Activated T-helper 2 cell treated with anti-CD3 and anti-CD28 coated beads, Interferon-gamma antibody, Interleukin-2, Interleukin-4, amounts not matched to agents 10 μg/mL and 5 μg/mL and 100 μg/mL, durations not matched to agents 14 hours and 24 hours and 36 hours (primary cell): ENCODE measurements around the gene TUBGCP2. TPM values are rescaled to one million over a fixed set of nuclear protein-coding genes. Genes with fewer than 3 reads are reported as not detected.

ENCODE experiments used
- DNase-seq: peaks from one replicate; pipeline ENCODE4 v3.0.0; 2021; ENCODE audit warnings: low spot score
- H3K27ac Mint-ChIP-seq: one replicate; pipeline ENCODE4 v1.8.0; 2021; ENCODE audit warnings: mixed read lengths
- H3K27me3 Mint-ChIP-seq: one replicate; pipeline ENCODE4 v1.8.0; 2021; ENCODE audit warnings: low read depth, mixed read lengths
- H3K36me3 Mint-ChIP-seq: one replicate; pipeline ENCODE4 v1.8.0; 2021; ENCODE audit warnings: low read depth, mixed read lengths
- H3K4me1 Mint-ChIP-seq: one replicate; pipeline ENCODE4 v1.8.0; 2021; ENCODE audit warnings: low read depth, mixed read lengths
- H3K4me3 Mint-ChIP-seq: one replicate; pipeline ENCODE4 v1.8.0; 2021; ENCODE audit warnings: low read depth, mild to moderate bottlenecking, moderate library complexity, mixed read lengths
- H3K9me3 Mint-ChIP-seq: one replicate; pipeline ENCODE4 v1.8.0; 2021; ENCODE audit warnings: mixed read lengths
- intact Hi-C: fragments of 100-400 bp; cut with micrococcal nuclease; formaldehyde crosslinking; loops from one replicate; pipeline ENCODE4 v1.15.1; 2023
- total RNA-seq: library from RNA; stranded (reverse); gene quantifications from 2 replicates; pipeline ENCODE4 v1.2.3, GENCODE V29; 2022

The TUBGCP2 gene
- total RNA-seq, 1 donor from 2014 or later, result 60.4 TPM

GRCh38 chr10:133336577-133337369 lies 28.1 kb upstream of the TUBGCP2 start, which contains the start of gene CALY:
Gene CALY, minus strand, starts transcription at chr10:133336896. Its CDS starts 7,907 bp downstream, at chr10:133328989.
- intact Hi-C loops, result no loop called here
- H3K27ac Mint-ChIP-seq, result no peak within 1 kb of the TSS
- peak; percentile 76 for DNase-seq
- H3K4me3 Mint-ChIP-seq, result peak within 1 kb of the TSS; percentile 49
- no peaks in the 10 kb centered on the region for H3K36me3 Mint-ChIP-seq
- peaks cover 2% of the 10 kb centered on the region for H3K4me1 Mint-ChIP-seq
- peaks cover 25% of the 10 kb centered on the region for H3K27me3 Mint-ChIP-seq
- no peaks in the 10 kb centered on the region for H3K9me3 Mint-ChIP-seq

- H3K27ac Mint-ChIP-seq, result no peak overlapping the region
- H3K4me1 Mint-ChIP-seq, result peaks cover 2% of the 10 kb centered on the region
- H3K27me3 Mint-ChIP-seq, result peaks cover 31% of the 10 kb centered on the region
- no peak overlapping the region for H3K4me3 Mint-ChIP-seq
- H3K9me3 Mint-ChIP-seq, result no peaks in the 10 kb centered on the region
- intact Hi-C loops, result no loop called here
- H3K36me3 Mint-ChIP-seq, result no peaks in the 10 kb centered on the region
- DNase-seq, result no peak
These were observed 27.5 kb upstream of the TUBGCP2 start for GRCh38 chr10:133336118-133336576.

- DNase-seq, result peak; percentile 64
- Mint-ChIP-seq H3K9me3 (no peaks in the 10 kb centered on the region), H3K4me3 (peak overlapping the region; percentile 7), H3K4me1 (peaks cover 2% of the 10 kb centered on the region), H3K27me3 (peaks cover 36% of the 10 kb centered on the region), H3K27ac (no peak overlapping the region), H3K36me3 (no peaks in the 10 kb centered on the region)
- intact Hi-C loops, result no loop called here
These were observed 26.8 kb upstream of the TUBGCP2 start for GRCh38 chr10:133335246-133336117.

- H3K27ac Mint-ChIP-seq, result no peak overlapping the region
- intact Hi-C loops, result no loop called here
- H3K27me3 Mint-ChIP-seq, result peaks cover 40% of the 10 kb centered on the region
- DNase-seq, result no peak
- peak overlapping the region; percentile 76 for H3K4me3 Mint-ChIP-seq
- peaks cover 2% of the 10 kb centered on the region for H3K4me1 Mint-ChIP-seq
- no peaks in the 10 kb centered on the region for H3K36me3 Mint-ChIP-seq
- no peaks in the 10 kb centered on the region for H3K9me3 Mint-ChIP-seq
These were observed 26.0 kb upstream of the TUBGCP2 start for GRCh38 chr10:133334503-133335245.

- Mint-ChIP-seq H3K4me3 (no peak overlapping the region), H3K27me3 (peaks cover 47% of the 10 kb centered on the region), H3K4me1 (peaks cover 2% of the 10 kb centered on the region), H3K27ac (no peak overlapping the region), H3K36me3 (no peaks in the 10 kb centered on the region), H3K9me3 (no peaks in the 10 kb centered on the region)
- intact Hi-C loops, result no loop called here
- DNase-seq, result no peak
These were observed 24.4 kb upstream of the TUBGCP2 start for GRCh38 chr10:133332936-133333699.

GRCh38 chr10:133329491-133330202 lies 21.0 kb upstream of the TUBGCP2 start:
- Mint-ChIP-seq H3K4me1 (no peaks in the 10 kb centered on the region), H3K27ac (no peak overlapping the region), H3K36me3 (no peaks in the 10 kb centered on the region), H3K4me3 (peak overlapping the region; percentile 60), H3K9me3 (no peaks in the 10 kb centered on the region), H3K27me3 (peaks cover 63% of the 10 kb centered on the region)
- intact Hi-C loops, result loop anchor here (5.0 kb wide), 2 partner anchors 63 to 193 kb away; partner anchors contain the start of gene MTG1
- peak; percentile 76 for DNase-seq

GRCh38 chr10:133328358-133329343 lies 20.0 kb upstream of the TUBGCP2 start:
- Mint-ChIP-seq H3K4me3 (no peak overlapping the region), H3K27ac (no peak overlapping the region), H3K27me3 (peaks cover 60% of the 10 kb centered on the region), H3K9me3 (no peaks in the 10 kb centered on the region), H3K4me1 (no peaks in the 10 kb centered on the region), H3K36me3 (no peaks in the 10 kb centered on the region)
- intact Hi-C loops, result loop anchor here (5.0 kb wide), 2 partner anchors 64 to 194 kb away; partner anchors contain the start of gene MTG1
- no peak for DNase-seq

GRCh38 chr10:133327651-133328357 lies 19.1 kb upstream of the TUBGCP2 start:
- H3K27me3 Mint-ChIP-seq, result peaks cover 53% of the 10 kb centered on the region
- H3K4me3 Mint-ChIP-seq, result no peak overlapping the region
- DNase-seq, result no peak

GRCh38 chr10:133326745-133327650 lies 18.3 kb upstream of the TUBGCP2 start:
- no peak for DNase-seq
- H3K27me3 Mint-ChIP-seq, result peaks cover 45% of the 10 kb centered on the region
- no peaks in the 10 kb centered on the region for H3K36me3 Mint-ChIP-seq
- no peaks in the 10 kb centered on the region for H3K4me1 Mint-ChIP-seq
- intact Hi-C loops, result loop anchor here (5.0 kb wide), 2 partner anchors 65 to 195 kb away; partner anchors contain the start of gene MTG1
- H3K4me3 Mint-ChIP-seq, result no peak overlapping the region
- no peaks in the 10 kb centered on the region for H3K9me3 Mint-ChIP-seq
- H3K27ac Mint-ChIP-seq, result no peak overlapping the region

More at GRCh38 chr10:133327651-133328357, 19.1 kb upstream of the TUBGCP2 start:
- Mint-ChIP-seq H3K27ac (no peak overlapping the region), H3K9me3 (no peaks in the 10 kb centered on the region), H3K36me3 (no peaks in the 10 kb centered on the region), H3K4me1 (no peaks in the 10 kb centered on the region)
- intact Hi-C loops, result loop anchor here (5.0 kb wide), 2 partner anchors 64 to 194 kb away; partner anchors contain the start of gene MTG1
